Eye (tissue), 1 donor: ENCODE measurements around the gene ZIC3.
"Not testable (repeated sequence)": the region's sequence is repeated elsewhere in the genome, so short reads cannot be mapped to it uniquely, and the experiment has no call there.

Source experiments
- DNase-seq: peaks from one replicate; pipeline ENCODE4 v3.0.0-alpha.2; 2015

ZIC3 gene

DNA sequence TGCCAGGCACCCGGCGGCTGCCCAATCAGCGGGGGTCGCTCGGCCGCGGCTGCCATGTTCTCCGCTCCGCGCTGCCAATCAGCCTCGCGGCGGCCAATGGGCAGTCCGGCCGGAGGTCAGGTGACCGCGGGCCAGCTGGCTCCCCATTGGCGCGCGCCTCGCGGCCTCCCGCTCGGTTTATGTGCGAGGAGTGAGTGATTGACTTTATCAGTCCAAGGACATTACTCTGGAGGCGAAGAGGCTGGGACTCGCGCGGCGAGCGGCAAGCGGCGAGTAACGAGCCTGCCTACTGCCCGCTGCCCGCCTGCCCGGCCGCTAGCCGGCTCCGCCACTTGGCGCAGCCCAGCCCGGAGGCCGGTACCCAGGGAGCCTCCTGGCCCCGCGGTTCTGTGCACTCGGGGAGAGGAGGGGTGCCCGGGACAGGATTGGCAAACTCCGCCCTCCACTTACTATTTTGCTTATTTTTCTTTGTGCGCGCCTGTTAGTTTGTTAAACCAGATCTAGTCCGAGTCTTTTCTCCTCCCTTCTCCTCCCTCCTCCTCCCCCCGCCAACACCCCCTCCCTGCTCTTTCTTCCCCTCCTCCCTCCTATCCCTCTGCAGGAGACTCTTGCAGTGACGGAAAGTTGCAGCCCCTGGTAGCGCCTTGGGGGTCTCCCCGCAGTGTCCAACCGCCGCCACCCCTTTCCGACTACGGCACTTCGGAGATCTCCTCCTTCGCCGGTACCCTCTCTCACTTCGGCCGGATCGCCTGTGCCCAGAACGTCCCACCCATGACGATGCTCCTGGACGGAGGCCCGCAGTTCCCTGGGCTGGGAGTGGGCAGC, at the start of gene ZIC3:
Gene ZIC3, plus strand, starts transcription at position 207 of the 825 bp plus-strand sequence. Its CDS starts 565 bp downstream, at position 772.
- DNase-seq, result peak; percentile 90

DNA sequence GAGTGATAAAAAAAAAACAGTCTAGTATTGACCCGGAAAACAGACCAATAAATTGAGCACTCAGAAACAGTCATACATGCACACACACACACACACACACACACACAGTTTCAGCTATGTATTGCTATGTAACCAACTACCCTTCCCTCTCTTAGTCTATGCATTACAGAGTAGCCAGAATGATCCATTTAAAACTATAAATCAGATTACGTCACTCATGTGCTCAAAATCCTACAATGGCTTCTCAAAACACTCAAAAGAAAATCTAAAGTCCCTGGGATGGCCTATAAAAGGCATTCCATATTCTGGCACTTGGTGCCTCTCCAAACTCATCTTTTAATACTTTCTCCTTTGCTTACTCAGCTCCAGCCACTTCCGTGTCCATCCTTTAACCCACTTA, 46.5 kb upstream of the ZIC3 start:
- DNase-seq, result no peak

DNA sequence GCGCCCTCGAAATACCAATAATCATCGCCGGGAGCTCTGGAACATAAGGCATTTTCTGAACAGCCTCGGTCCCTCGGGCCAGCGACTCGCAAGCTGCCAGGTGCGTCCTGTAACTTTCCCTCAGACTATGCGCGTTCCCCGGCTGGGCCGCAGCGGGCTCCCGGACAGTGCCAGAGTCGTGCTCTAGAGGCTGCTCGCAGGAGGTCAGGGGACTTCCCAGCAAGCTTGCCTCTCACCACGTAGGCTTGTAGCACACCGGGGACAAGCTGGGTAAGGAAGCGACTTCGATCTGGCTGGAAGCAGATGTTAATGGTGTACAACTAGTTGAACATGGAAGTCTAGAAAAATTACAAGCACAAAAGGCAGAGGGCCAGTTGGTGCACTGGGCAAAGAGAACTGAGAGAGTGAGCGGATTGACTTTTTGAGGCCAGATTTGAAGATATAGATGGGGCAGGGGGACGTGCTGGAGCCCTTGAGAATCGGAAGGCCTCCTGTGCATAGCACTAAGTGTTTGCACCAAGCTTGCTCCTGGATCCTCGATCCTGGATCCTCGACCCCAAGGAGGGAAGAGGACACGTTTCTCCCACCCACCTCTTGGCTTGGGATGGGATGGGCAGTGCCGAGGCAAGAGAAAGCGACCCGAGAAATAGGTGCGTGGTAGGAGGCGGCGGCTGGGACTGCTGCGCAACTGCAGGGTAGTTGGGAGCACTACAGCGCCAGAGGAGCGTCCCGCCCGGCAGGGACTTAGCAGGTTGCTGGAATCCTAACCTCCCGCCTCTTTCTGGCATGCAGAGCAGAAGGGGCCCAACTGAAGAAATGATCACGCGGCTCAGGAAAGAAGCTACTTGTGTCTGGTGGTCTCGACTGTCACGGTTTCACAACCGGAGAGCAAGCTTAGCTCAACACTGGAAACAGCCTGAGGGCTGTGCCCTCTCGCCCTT, 19.9 kb upstream of the ZIC3 start:
- DNase-seq, result peak; percentile 33

DNA sequence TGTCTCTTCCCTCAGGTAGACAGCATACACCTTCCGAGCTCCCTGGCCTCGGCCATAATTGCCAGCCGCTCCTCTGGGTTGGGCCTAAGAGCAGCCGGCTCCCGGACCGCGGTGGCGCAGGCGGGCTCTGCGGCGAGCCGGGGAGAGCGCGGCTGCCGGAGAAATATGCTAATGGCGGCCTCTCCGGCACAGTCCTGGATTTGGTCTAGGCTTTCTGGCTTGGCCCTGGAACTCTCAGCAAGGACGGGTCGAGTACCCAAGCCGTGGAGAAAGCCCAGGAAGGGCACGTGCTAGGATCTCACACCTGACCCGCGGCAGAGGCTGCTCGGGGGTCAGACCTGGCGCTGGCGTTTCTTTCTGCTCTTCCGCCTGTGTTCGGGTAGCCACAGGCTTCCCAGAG, 18.6 kb upstream of the ZIC3 start:
- DNase-seq, result no peak

DNA sequence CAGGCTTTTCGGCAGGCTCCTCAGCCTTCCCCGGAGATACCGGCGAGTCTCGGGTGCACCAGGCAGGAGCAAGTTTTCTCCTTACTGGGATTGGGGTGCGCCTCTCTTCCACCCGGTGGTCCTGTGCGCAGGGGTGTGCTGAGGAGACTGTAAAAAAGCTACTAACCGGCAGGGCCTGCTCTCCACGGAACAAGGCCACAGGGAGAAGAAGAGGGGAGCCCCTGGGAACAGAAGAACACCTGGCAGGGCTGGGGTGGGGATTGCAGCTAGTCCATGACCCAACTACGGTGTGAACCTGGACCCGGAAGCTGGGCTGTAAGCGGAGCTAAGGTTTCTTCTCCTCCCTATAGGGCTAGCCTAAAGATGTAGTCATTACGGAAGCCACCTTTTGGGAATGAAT, 17.7 kb upstream of the ZIC3 start:
- DNase-seq, result peak; percentile 48

DNA sequence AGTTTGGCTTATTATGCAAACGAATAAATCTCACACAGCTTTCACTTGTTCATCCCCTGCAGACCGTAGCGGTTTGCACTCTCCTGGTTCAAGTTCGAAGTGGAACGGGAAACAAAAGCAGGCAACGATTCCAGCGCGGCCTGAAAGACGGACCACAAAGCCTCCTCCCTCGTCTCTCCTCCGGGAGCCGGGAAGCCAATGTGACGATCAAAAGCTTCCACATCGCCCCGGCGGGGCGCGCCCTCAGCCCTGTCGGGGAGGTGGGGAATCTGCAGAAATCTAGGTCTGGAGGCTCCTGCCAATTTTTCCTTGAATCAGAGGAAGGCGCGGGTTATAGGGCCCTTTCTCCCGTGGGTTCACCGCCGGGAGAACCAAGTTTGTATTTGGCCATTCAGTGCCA, 16.9 kb upstream of the ZIC3 start:
- DNase-seq, result no peak

DNA sequence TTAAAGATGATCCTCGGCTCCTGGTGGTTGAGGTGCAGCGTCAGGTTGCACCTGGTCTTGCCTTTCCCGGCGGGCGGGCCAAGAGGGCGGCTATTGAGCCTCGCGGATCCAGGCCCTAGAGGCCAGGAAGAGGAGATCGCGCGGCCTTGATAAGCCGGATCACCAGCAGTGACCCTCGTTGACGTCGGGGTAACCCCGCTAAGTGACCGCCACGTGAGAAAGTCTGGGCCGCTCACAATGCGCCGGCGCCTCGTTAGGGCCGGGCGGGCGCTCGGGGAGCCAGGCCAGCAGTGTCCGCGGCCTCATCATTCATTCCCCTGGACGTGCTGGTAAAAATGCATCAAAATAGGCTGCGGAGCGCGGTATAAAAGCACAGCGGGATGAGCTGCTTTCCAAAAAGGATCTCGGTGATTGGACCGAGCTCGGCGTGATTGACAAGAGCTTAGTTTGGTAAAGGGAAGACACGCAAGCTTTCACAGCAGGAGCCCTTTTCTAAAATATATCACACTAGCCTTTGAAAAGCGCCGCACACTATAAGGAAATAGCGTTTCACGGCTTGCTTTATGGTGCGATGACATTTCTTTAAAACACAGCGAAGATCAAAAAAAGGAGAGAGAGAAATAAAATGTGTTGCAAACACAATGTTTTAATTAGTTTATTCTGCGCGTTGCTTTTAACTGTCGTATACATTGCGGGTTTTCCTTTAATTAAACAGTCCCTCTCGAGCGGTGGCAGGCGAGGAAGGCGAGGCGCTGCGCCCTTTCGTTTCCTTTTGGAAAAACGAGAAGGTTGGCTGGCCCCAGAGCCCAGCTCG, 15.9 kb upstream of the ZIC3 start:
- DNase-seq, result peak; percentile 79

DNA sequence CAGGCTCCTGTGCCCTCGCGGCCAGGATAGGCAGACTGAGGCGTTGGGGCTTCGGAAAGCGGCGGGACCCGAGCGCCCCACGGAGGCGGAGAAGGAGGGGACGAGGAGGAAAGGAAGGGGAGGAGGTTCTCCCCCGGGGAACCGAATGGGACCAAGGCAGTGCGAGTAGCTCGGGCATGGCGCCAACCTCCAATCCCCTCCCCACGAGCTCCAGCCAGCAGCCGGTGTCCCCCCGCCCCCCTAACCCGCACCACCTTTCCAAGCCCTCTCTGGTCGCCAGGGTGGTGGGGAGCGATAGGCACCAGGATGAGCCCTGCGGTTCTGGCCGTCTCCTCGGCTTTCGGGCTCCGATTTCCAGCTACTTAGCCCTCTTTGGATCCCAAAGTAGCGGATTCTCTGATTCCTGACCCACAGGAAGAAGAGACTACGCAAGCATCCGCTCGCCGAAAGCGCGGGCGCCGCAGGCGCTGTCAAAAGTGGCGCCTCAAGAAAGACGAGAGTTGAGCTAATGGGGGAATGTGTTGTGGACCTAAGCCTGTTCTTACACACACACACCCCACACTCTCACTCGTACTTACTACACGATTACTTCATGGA, 15.2 kb upstream of the ZIC3 start:
- DNase-seq, result peak; percentile 61

DNA sequence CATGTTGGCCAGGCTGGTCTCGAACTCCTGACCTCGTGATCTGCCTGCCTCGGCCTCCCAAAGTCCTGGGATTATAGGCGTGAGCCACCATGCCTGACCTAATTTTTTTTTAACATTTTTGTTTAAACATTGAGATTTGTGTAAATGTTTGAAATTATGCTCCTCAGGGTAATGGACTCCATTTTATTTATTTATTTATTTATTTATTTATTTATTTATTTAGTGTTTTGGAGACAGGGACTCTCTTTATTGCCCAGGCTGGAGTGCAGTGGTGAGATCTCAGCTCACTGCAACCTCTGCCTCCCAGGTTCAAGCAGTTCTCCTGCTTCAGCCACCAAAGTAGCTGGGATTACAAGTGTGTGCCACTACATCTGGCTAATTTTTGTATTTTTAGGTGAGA, 13.8 kb upstream of the ZIC3 start:
- DNase-seq, result not testable (repeated sequence)

DNA sequence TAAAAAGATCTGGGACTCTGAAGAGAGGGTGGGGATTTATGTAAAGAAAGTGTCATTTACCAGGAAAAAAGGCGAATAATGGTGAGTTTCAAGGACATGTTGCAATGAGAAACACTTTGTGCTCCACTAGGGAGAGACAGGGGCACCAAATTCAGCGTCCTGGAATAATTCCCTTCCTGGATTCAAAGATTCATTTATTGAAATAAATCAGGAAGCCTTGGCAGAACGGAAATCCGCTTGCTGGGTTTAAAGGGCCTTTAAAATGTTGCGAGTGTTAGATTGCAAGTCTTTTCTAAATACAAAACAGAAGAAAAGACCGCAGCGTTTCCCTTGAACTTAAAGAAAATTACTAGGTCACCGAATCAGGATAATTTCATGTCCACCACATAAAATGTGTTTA, 3.8 kb upstream of the ZIC3 start:
- peak; percentile 27 for DNase-seq

DNA sequence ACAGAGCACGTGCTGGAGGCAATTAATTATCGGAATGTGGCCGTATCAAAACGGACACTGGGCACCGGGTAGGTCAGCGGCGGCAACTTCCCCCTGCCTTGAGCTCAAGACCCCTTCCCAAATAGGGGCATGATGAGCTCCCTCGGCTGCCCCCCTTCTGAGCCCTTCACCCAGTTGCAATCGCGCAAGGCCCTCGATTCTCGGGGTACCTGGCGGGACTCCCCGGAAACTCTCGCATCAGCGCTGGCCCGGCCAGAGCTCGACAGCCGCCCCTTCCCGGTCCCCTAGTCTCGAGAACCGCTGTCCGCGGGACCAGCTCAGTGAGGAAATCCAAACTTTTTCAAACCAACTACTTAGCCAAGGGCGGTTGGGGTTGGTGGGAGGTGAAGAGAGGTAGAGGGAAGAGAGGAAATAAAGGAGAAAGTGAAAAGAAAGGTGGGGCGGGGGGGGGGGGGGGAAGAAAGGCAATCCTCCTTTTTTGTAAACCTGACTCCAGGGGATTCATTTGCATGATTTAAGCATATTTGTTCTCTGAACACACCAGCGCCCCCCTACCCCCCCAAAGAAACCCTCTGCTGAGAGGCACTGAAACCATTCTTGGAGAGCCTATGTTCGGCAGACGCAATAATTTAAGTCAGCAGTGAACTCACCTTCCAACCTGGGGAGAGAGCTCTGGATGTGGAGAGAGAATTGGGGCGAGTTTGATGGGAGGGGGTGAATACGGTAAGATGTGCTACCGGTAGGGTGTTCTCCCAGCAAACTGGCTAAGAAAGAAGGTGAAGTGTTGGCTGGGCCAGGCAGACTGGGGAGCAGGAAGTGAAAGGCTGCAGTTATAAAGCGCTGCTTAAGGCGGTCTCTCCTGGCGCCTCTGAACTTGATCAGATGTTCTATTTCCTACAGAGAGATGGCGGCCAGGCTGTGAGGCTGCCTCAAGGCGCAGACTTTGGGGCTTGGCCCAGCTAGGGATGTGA, 2.0 kb upstream of the ZIC3 start:
- peak; percentile 58 for DNase-seq

DNA sequence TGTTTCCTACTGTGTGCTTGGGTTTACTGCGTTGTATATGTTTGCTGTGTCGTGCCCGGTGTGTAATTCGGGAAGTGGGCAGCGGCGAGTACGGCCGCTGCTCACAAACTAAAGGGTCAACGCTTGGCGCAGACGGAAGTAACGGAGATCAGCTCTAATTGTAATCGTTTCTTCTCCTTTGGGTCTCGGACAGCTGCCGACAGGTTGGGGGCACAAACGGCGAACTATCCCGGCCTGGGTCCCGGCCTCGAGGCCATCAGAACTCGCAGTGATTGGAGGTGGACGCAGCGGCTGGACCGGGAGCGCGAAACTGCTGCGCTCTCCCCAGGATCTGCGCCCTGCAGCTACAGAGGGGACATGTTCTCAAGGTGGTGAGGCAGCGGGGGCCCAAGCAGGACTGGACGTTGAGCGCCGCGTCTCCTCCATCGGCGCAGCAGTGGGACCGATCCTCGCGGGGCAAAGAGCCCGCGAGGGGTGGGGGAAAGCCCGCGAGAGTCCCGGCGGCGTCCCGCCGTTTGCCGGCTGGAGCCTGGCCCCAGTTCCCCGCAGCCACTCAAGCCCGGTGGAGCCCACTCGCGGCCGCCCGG, 516 bp upstream of the ZIC3 start:
- DNase-seq, result no peak

DNA sequence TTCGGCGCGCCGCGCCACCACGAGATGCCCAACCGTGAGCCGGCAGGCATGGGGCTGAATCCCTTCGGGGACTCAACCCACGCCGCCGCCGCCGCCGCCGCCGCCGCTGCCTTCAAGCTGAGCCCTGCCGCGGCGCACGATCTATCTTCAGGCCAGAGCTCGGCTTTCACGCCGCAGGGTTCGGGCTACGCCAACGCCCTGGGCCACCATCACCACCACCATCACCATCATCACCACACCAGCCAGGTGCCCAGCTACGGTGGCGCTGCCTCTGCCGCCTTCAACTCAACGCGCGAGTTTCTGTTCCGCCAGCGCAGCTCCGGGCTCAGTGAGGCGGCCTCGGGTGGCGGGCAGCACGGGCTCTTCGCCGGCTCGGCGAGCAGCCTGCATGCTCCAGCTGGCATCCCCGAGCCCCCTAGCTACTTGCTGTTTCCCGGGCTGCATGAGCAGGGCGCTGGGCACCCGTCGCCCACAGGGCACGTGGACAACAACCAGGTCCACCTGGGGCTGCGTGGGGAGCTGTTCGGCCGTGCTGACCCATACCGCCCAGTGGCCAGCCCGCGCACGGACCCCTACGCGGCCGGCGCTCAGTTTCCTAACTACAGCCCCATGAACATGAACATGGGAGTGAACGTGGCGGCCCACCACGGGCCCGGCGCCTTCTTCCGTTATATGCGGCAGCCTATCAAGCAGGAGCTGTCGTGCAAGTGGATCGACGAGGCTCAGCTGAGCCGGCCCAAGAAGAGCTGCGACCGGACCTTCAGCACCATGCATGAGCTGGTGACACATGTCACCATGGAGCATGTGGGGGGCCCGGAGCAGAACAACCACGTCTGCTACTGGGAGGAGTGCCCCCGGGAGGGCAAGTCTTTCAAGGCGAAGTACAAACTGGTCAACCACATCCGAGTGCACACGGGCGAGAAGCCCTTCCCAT, 1.1 kb downstream of the ZIC3 start:
- DNase-seq, result peak; percentile 68

DNA sequence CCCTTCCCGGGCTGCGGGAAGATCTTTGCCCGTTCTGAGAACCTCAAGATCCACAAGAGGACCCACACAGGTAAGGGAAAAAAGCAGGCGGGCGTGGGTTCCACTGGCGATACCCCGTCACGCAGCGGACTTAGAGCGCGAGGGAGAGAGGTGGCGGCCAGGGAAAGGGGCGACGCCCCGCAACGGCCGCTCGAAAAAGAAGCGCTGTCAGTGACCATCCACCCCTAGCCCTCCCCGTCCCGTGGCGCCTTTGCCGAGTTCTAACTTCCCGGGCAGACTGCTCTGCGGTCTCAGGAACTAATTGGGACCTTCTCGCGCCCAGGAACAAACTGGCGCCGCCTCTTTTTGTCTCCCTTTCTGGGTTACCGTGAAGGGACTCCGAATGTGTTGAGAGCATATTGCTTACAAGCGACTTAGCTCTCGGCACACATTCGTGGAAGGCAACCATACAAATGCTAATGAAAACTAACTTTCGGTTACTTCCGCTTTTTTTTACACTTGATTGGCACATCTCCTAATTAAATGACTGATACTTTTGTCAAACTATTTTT, 1.8 kb downstream of the ZIC3 start:
- peak; percentile 62 for DNase-seq

DNA sequence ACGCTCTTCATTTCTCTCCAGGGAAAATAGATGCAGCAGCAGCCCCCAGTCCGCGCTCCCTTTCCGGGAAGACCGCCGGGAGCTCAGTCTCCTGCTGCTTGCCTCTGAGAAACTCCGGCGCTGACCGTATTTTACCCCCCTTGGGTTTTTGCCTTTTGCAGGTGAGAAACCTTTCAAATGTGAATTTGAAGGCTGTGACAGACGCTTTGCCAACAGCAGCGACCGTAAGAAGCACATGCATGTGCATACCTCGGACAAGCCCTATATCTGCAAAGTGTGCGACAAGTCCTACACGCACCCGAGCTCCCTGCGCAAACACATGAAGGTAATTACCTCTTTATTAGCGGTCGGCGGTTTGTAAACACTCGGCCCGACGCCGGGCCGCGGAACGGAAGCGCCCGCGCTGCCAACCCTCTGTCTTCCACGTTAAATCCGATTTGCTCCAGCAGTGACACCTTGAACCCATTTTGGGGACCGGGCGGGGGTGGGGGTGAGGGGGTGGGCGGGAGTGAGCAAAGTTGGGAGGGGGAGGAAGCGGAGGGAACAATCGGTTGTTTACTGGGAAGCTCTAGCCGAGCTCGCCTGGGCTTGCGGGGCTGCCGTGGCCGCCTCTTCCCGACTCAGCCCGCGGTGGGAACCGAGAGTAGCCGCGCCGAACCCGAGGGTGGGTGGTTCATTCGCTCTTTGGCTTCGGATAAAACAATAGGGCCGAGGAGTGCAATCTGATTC, 3.0 kb downstream of the ZIC3 start:
- peak; percentile 64 for DNase-seq

DNA sequence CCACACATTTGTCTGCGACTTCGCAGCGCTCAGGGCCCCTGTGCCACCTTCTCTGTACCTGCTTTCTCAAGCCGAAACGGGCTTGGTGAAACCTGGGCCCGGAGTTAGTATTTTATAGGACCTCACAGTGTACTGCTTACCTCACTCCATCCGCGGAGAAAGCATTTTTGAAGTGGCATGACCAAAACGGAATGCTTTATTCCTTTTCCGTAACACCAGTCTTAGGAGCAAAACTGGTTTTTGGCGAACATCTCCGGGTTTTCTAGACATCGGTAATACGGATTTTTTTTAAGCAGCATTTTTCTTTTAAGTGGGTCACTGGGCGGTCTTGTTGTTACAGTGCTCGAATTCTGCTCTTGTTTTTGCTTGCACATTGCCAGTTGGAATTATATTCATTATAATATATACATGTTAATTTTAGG, 3.6 kb downstream of the ZIC3 start:
- peak; percentile 57 for DNase-seq

DNA sequence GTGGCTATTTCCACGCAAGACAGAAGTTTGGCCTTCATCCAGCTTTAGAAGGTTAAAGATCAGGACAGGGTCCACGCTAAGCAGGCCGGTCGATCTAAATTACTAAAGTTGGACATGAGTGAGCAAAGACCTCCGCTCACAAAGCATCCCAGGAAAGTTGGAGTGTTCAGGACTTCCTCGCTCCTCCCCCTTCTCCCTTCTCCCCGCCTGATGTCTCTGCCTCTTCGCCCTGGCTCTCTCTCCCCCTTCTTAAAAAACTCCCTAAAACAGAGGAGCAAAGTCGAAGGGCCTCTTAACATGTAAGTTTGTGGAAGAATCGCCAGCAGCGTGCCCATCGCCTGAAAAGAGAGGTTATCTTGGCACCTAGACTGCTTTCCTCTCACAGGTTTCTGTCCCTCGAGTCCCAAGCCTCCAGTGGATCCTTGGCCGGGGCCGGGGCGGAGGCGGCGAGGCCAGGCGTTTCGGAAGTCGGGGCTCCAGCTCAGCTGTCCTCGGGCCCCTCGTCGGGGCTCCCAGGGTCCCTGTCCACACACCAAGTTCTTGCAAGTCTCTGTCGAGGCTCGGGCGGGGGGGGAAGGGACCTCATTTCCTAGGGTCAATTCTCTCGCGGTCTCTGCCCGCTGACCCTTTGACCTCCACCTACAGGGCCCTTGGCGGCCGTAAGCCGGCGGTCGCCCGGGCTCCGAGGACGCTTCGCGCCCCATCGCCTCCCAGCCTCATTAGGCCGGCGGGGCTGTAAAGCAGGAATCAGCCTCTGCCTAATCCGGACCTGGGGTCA, 7.6 kb downstream of the ZIC3 start:
- peak; percentile 68 for DNase-seq
